ENCODE measurements around the gene TTC24. TPM values are rescaled to one million over a fixed set of nuclear protein-coding genes. Genes with fewer than 3 reads are reported as not detected.

The TTC24 gene
- total RNA-seq, 1 donor from 2014 or later, result not detected

GRCh38 chr1:156559086-156559796 lies 20.3 kb upstream of the TTC24 start:
- intact Hi-C loops (cut with DNase I), result no loop called here
- Histone ChIP-seq H3K4me1 (no peaks in the 10 kb centered on the region), H3K4me3 (no peak overlapping the region), H3K27ac (no peak overlapping the region), H3K36me3 (no peaks in the 10 kb centered on the region), H3K27me3 (no peaks in the 10 kb centered on the region), H3K9me3 (no peaks in the 10 kb centered on the region)
- DNase-seq (ENCODE audit: extremely low spot score in 2 of 2), result no peak
- TF ChIP-seq POLR2A (IDR thresholded peaks at IDR 0.05), result no peak
- TF ChIP-seq POLR2AphosphoS5 (IDR thresholded peaks at IDR 0.05; ENCODE audit: insufficient read depth in 1 of 2, low read depth in 1 of 2), result no peak
- TF ChIP-seq CTCF (IDR thresholded peaks at IDR 0.05), result no peak

GRCh38 chr1:156559797-156560385 lies 19.6 kb upstream of the TTC24 start:
- intact Hi-C loops (cut with DNase I), result no loop called here
- no peak overlapping the region for H3K4me3 ChIP-seq
- no peaks in the 10 kb centered on the region for H3K27me3 ChIP-seq
- no peaks in the 10 kb centered on the region for H3K36me3 ChIP-seq
- no peaks in the 10 kb centered on the region for H3K9me3 ChIP-seq
- TF ChIP-seq POLR2A (IDR thresholded peaks at IDR 0.05) (no peak), POLR2AphosphoS5 (IDR thresholded peaks at IDR 0.05; ENCODE audit: insufficient read depth in 1 of 2, low read depth in 1 of 2) (no peak), CTCF (IDR thresholded peaks at IDR 0.05) (no peak)
- H3K27ac ChIP-seq, result no peak overlapping the region
- no peaks in the 10 kb centered on the region for H3K4me1 ChIP-seq
- DNase-seq (ENCODE audit: extremely low spot score in 2 of 2), result no peak

GRCh38 chr1:156560585-156561163 lies 18.8 kb upstream of the TTC24 start:
- Histone ChIP-seq H3K9me3 (no peaks in the 10 kb centered on the region), H3K4me3 (no peak overlapping the region), H3K36me3 (no peaks in the 10 kb centered on the region), H3K27ac (no peak overlapping the region), H3K27me3 (no peaks in the 10 kb centered on the region), H3K4me1 (no peaks in the 10 kb centered on the region)
- TF ChIP-seq POLR2A (IDR thresholded peaks at IDR 0.05), result no peak
- no peak for TF ChIP-seq CTCF (IDR thresholded peaks at IDR 0.05)
- TF ChIP-seq POLR2AphosphoS5 (IDR thresholded peaks at IDR 0.05; ENCODE audit: insufficient read depth in 1 of 2, low read depth in 1 of 2), result no peak
- DNase-seq (ENCODE audit: extremely low spot score in 2 of 2), result no peak
- intact Hi-C loops (cut with DNase I), result no loop called here

- Histone ChIP-seq H3K36me3 (no peaks in the 10 kb centered on the region), H3K4me3 (no peak overlapping the region), H3K27me3 (no peaks in the 10 kb centered on the region), H3K4me1 (no peaks in the 10 kb centered on the region), H3K27ac (no peak overlapping the region), H3K9me3 (no peaks in the 10 kb centered on the region)
- TF ChIP-seq POLR2AphosphoS5 (IDR thresholded peaks at IDR 0.05; ENCODE audit: insufficient read depth in 1 of 2, low read depth in 1 of 2), result no peak
- TF ChIP-seq POLR2A (IDR thresholded peaks at IDR 0.05), result no peak
- TF ChIP-seq CTCF (IDR thresholded peaks at IDR 0.05), result no peak
- no peak for DNase-seq (ENCODE audit: extremely low spot score in 2 of 2)
- intact Hi-C loops (cut with DNase I), result no loop called here
These were observed 14.0 kb upstream of the TTC24 start for GRCh38 chr1:156565519-156565918.

- no peaks in the 10 kb centered on the region for H3K36me3 ChIP-seq
- H3K4me3 ChIP-seq, result no peak overlapping the region
- H3K27ac ChIP-seq, result no peak overlapping the region
- intact Hi-C loops (cut with DNase I), result no loop called here
- DNase-seq (ENCODE audit: extremely low spot score in 2 of 2), result no peak
- no peaks in the 10 kb centered on the region for H3K9me3 ChIP-seq
- H3K27me3 ChIP-seq, result no peaks in the 10 kb centered on the region
- no peak for TF ChIP-seq POLR2A (IDR thresholded peaks at IDR 0.05)
- TF ChIP-seq POLR2AphosphoS5 (IDR thresholded peaks at IDR 0.05; ENCODE audit: insufficient read depth in 1 of 2, low read depth in 1 of 2), result no peak
- no peak for TF ChIP-seq CTCF (IDR thresholded peaks at IDR 0.05)
- no peaks in the 10 kb centered on the region for H3K4me1 ChIP-seq
These were observed 13.1 kb upstream of the TTC24 start for GRCh38 chr1:156566436-156566835.
